HG03442 (cell line): ENCODE measurements around the gene GNAO1.
"Not testable (repeated sequence)": the region's sequence is repeated elsewhere in the genome, so short reads cannot be mapped to it uniquely, and the experiment has no call there.

ENCODE experiments used
- ATAC-seq: cut with Tn5 transposase; IDR thresholded peaks from one replicate; pipeline ENCODE4 v1.9.1; 2021; ENCODE audit warnings: mild to moderate bottlenecking, moderate library complexity; ENCODE audit not compliant: unreplicated experiment

The GNAO1 gene

DNA sequence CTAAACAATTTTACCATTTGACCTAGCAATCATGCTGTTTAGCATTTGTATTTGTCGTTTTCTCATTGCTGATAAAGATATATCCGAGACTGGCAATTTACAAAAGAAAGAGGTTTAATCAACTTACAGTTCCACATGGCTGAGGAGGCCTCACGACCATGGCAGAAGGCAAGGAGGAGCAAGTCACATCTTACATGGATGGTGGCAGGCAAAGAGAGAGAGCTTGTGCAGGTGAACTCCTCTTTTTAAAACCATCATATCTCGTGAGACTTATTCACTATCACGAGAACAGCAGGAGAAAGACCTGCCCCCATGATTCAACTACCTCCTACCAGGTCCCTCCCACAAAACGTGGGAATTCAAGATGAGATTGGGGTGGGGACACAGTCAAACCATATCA, 187.8 kb downstream of the GNAO1 start:
- not testable (repeated sequence) for ATAC-seq

DNA sequence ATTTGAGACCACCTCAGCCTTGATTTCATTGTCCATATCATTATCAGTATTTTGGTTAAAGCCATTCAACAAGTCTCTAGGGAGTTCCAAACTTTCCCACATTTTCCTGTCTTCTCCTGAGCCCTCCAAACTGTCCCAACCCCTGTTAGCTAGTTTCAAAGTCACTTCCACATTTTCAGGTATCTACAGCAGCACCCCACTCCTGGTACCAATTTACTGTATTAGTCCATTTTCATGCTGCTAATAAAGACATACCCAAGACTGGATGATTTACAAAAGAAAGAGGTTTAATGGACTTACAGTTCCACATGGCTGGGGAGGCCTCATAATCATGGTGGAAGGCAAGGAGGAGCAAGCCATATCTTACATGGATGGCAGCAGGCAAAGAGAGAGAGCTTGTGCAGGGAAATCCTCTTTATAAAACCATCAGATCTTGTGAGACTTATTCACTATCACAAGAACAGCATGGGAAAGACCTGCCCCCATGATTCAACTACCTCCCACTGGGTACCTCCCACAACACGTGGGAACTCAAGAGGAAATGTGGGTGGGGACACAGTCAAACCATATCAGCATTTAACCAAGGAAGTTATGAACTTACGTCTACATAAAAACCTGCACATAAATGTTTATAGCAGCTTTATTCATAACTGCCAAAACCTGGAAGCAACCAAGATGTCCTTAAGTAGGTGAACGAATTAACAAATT, 189.6 kb downstream of the GNAO1 start:
- ATAC-seq, result not testable (repeated sequence)

- no peak for ATAC-seq
These were observed 191.2 kb downstream of the GNAO1 start for GRCh38 chr16:56382459-56382858.

DNA sequence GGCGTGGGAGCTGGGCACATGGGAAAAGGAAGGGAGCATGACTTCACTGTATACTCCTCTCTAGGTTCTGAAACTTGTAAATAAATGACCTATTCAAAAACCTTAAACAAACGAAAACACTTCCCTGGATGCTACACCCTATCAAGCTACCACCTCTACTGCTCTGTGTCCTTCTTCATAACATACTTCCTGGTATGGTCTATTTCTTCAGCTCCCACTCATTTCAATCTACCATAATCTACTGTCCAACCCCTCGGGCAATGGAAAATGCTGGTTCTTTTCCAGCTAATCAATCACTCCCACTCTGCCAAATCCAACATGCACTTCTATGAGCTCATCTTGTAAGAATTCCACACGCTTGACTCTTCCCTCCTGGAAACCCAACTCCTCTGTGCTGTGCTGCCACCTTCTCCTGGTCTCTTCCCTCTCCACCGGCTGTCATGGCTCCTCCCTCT, 191.6 kb downstream of the GNAO1 start:
- ATAC-seq, result no peak

- no peak for ATAC-seq
These were observed 192.9 kb downstream of the GNAO1 start for GRCh38 chr16:56384074-56384721.

GRCh38 chr16:56387396-56387795, 196.1 kb downstream of the GNAO1 start:
- ATAC-seq, result no peak

GRCh38 chr16:56388209-56388608, 196.9 kb downstream of the GNAO1 start:
- ATAC-seq, result no peak

DNA sequence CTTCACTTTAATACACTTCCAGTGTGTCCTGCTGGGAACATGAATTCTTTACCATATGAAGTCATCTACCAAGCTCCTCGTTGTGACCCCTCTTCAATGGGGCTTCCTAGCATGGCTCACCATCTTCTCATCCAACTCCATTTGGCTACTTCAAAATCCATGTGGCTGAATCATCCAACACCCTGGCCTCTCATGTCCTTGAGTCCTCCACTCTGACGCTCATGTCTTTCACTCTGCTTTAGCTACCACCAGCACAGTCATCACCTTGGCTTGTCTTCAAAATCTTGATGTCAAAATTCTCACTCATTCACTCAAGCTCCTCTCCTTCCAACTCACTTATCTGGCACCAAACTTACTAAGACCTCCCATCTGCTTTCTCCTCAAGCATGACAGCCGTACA, 198.3 kb downstream of the GNAO1 start:
- no peak for ATAC-seq

DNA sequence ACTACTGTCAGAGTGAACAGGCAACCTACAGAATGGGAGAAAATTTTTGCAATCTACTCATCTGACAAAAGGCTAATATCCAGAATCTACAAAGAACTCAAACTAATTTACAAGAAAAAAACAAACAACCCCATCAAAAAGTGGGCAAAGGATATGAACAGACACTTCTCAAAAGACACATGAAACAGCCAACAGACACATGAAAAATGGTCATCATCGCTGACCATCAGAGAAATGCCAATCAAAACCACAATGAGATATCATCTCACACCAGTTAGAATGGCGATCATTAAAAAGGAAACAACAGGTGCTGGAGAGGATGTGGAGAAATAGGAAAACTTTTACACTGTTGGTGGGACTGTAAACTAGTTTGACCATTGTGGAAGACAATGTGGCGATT, 205.4 kb downstream of the GNAO1 start:
- ATAC-seq, result not testable (repeated sequence)

GRCh38 chr16:56399047-56399446, 207.8 kb downstream of the GNAO1 start:
- ATAC-seq, result no peak

DNA sequence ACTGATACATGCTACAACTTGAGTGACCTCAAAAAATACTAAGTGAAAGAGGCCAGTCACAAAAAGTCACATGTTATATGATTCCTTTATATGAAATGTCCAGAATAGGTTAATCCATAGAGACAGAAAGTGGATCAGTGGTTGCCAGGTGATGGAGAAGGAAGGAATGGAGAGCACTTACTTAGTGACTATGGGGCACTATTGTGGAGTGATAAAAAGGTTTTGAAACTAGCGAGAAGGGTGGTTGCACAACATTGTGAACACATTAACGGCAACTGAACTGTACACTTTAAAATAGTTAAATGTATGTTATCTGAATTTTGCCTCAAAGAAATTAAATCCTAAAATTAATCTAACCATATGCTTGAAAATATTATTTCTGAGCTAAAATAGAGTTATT, 208.2 kb downstream of the GNAO1 start:
- no peak for ATAC-seq

- ATAC-seq, result no peak
These were observed 209.2 kb downstream of the GNAO1 start for GRCh38 chr16:56400458-56400857.

- ATAC-seq, result no peak
These were observed 210.2 kb downstream of the GNAO1 start for GRCh38 chr16:56401482-56401881.

DNA sequence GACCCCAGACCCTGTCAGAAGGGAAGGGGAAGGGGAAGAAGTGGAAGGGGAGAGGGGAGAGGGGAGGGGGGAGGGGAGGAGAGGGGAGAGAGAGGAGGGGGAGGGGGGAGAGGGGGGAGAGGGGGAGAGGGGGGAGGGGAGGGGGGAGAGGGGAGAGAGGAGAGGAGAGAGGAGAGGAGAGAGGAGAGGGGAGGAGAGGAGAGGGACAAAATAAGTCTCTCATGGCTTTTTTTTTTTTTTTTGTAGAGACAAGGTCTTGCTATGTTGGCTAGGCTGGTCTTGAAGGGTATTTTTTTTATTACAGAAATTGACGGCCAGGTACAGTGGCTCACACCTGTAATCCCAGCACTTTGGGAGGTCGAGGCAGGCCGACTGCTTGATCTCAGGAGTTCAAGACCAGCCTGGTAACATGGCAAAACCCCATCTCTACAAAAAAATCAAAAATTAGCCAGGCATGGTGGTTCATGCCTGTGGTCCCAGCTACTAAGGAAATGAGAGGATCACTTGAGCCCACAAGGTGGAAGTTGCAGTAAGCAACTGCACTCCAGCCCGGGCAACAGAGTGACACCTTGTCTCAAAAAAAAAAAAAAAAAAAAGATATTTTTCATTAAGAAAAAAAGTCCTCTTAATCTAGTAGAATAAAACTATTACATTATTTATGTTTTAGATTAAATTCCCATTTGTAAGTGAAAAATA, 214.8 kb downstream of the GNAO1 start:
- ATAC-seq, result no peak
